Measurements from ENCODE around the gene TNNC2.

Gene TNNC2

DNA sequence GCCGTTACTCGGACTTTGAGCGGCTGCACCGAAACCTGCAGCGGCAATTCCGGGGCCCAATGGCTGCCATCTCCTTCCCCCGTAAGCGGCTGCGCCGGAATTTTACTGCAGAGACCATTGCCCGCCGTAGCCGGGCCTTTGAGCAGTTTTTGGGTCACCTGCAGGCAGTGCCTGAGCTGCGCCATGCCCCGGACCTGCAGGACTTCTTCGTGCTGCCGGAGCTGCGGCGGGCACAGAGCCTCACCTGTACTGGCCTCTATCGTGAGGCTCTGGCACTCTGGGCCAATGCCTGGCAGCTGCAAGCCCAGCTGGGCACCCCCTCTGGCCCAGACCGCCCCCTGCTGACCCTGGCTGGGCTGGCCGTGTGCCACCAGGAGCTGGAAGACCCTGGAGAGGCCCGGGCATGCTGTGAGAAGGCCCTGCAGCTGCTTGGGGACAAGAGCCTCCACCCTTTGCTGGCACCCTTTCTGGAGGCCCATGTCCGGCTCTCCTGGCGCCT is 13.6 kb upstream of the TNNC2 start:
- TF ChIP-seq, protein P1, sequence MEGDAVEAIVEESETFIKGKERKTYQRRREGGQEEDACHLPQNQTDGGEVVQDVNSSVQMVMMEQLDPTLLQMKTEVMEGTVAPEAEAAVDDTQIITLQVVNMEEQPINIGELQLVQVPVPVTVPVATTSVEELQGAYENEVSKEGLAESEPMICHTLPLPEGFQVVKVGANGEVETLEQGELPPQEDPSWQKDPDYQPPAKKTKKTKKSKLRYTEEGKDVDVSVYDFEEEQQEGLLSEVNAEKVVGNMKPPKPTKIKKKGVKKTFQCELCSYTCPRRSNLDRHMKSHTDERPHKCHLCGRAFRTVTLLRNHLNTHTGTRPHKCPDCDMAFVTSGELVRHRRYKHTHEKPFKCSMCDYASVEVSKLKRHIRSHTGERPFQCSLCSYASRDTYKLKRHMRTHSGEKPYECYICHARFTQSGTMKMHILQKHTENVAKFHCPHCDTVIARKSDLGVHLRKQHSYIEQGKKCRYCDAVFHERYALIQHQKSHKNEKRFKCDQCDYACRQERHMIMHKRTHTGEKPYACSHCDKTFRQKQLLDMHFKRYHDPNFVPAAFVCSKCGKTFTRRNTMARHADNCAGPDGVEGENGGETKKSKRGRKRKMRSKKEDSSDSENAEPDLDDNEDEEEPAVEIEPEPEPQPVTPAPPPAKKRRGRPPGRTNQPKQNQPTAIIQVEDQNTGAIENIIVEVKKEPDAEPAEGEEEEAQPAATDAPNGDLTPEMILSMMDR (IDR thresholded peaks at IDR 0.05; ENCODE audit: extremely low read depth, insufficient read depth, missing control alignments), result no peak
- in situ Hi-C loops (cut with MboI; ENCODE audit: low pct_unique_long_range_greater_than_20kb, low sequenced_read_pairs, unreplicated experiment), result no loop called here

DNA sequence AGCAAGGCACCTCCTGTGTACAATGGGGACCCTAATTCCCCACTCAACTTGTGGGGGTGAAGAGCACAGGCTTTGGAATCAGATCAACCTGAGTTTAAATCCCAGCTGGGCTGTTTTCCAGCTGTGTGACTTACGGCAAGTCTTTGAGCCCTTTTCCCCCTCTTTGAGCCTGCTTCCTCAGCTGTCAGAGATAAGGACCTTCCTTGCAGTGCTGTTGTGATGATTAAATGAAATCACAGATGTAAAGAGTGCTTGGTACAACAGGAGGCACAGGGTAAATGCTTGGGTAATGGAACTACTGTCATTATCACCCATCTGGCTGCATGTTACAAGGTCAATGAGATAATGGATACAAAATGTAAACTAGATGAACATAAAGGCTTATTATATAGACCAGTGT is 9.7 kb upstream of the TNNC2 start:
- in situ Hi-C loops (cut with MboI; ENCODE audit: low pct_unique_long_range_greater_than_20kb, low sequenced_read_pairs, unreplicated experiment), result no loop called here
- TF ChIP-seq, protein P1 (IDR thresholded peaks at IDR 0.05; ENCODE audit: extremely low read depth, insufficient read depth, missing control alignments), result no peak
- no peak for DNase-seq (ENCODE audit: low spot score)

More for the DNA sequence above, 13.6 kb upstream of the TNNC2 start:
- DNase-seq (ENCODE audit: low spot score), result no peak

DNA sequence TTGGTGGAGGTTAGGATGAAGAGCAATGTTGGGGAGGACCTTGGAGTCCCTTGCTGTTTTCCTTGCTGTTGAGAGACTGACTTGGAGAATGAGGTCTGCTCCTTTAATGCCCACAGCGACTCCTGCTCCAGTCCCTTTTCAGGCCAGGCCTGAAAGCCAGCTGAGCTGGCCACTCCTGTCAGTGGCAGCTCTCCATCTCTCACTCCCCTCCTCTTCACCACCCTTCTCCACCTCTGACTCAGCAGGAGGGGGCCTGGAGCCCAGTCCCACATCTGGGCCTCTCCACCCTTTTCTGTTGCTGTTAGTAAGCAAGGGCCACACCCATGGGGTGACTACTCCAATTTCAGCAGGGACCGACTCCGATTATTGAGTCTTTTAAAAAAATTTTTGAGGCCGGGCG is 8.7 kb upstream of the TNNC2 start:
- no peak for DNase-seq (ENCODE audit: low spot score)
- TF ChIP-seq, protein P1 (IDR thresholded peaks at IDR 0.05; ENCODE audit: extremely low read depth, insufficient read depth, missing control alignments), result no peak
- in situ Hi-C loops (cut with MboI; ENCODE audit: low pct_unique_long_range_greater_than_20kb, low sequenced_read_pairs, unreplicated experiment), result no loop called here

DNA sequence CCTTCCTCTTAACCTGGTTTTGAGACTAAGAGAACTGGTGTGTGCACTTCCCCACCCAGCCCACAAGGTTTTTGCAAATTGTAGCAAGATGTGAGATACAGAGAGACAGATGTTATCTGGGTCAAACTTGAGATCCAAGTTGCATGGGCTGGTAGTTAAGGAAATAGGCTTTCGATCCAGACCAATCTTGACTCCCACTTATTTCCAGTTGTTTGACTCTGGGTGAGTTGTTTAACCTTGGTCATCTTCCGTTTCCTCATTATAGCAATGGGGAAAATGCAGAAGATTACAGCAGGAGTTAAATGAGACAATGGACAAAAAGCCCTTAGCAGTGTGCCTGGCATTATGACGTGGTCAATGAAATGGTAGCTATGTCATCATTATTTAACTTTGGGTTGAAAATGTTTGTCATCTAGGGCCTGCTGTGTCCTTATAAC is 8.2 kb upstream of the TNNC2 start:
- in situ Hi-C loops (cut with MboI; ENCODE audit: low pct_unique_long_range_greater_than_20kb, low sequenced_read_pairs, unreplicated experiment), result no loop called here
- TF ChIP-seq, protein P1 (IDR thresholded peaks at IDR 0.05; ENCODE audit: extremely low read depth, insufficient read depth, missing control alignments), result no peak
- DNase-seq (ENCODE audit: low spot score), result no peak

DNA sequence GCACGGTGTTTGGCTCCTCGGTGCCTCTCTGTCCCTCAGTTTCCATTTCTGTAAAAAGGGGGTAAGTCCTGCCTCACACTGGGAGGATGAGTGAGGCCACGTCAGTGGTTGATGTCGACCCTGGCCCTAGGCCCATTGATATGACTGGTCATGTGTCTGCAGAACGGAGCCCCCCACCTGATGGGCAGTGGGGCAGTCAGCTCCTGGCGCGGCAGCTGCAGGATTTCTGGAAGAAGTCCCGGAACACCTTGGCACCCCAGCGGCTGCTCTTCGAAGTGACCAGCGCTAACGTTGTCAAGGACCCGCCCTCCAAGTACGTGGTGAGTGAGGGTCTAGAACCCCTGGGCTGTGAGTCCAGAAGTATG is 7.7 kb upstream of the TNNC2 start:
- no peak for DNase-seq (ENCODE audit: low spot score)
- in situ Hi-C loops (cut with MboI; ENCODE audit: low pct_unique_long_range_greater_than_20kb, low sequenced_read_pairs, unreplicated experiment), result no loop called here
- TF ChIP-seq, protein P1 (IDR thresholded peaks at IDR 0.05; ENCODE audit: extremely low read depth, insufficient read depth, missing control alignments), result no peak

DNA sequence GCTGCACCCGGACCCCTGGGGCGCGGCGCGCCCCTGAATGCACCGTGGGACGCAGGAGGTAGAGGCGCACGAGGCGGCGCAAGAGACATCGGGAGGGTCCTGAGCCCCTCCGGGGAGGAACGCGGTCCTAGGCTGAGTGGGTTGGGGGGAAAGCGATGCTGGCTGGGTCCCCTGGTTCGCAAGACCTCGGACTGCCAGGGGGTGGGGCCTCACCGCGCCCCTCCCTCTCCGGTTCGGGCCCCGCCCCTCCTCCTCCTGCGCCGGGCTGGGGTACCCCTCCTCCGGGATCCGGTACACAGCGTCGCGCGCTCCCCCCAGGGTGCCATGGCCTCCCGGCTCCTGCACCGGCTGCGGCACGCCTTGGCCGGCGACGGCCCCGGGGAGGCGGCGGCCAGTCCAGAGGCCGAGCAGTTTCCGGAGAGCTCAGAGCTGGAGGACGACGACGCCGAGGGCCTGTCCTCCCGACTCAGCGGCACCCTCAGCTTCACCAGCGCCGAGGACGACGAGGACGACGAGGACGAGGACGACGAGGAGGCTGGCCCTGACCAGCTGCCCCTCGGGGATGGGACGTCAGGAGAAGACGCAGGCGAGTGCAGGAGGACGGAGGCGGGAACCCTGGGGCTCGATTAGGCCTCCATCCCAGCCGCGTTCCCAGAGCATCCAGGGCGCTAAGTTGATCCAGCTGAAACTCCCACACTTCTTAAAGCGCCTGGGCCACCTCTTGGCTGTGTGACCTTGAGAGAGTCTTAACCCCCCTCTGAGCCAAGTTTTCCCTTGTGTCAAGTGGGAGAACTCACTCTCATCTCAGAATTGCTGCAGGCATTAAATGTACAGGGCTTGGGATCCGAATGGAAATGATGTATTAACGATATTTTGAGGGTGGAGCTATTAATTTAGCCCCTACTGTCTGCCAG is 7.0 kb upstream of the TNNC2 start:
- TF ChIP-seq, protein P1 (IDR thresholded peaks at IDR 0.05; ENCODE audit: extremely low read depth, insufficient read depth, missing control alignments), result no peak
- in situ Hi-C loops (cut with MboI; ENCODE audit: low pct_unique_long_range_greater_than_20kb, low sequenced_read_pairs, unreplicated experiment), result no loop called here
- DNase-seq (ENCODE audit: low spot score), result peak; percentile 86
